GM23338 (cell line): ENCODE measurements around the gene SNAI1. TPM values are rescaled to one million over a fixed set of nuclear protein-coding genes. Genes with fewer than 3 reads are reported as not detected.

Experiments
- ATAC-seq: fragments of 200-7000 bp; cut with Tn5 transposase; 3 replicates; pipeline ENCODE4 v1.9.1; 2020
- DNase-seq: peaks from one replicate; pipeline ENCODE4 v3.0.0-alpha.2; 2015; ENCODE audit warnings: low spot score
- H2AFZ ChIP-seq: fragments of 200-600 bp; sonication (generic); 2 replicates; pipeline ENCODE4 v1.8.0; 2016; ENCODE audit warnings: antibody characterized with exemption, mild to moderate bottlenecking, moderate library complexity
- H3F3A ChIP-seq: fragments of 200-600 bp; sonication (generic); replicated peaks from 2 replicates; pipeline ENCODE4 v1.8.0; 2017; ENCODE audit warnings: antibody characterized with exemption, mixed run types, low read depth
- H3K27ac ChIP-seq: fragments of 200-600 bp; sonication (generic); 2 replicates; pipeline ENCODE4 v1.6.1; 2016; ENCODE audit warnings: low read depth
- H3K27me3 ChIP-seq: fragments of 200-600 bp; sonication (generic); 2 replicates; pipeline ENCODE4 v1.8.0; 2016; ENCODE audit warnings: mild to moderate bottlenecking, mixed run types, moderate library complexity; ENCODE audit not compliant: insufficient read depth
- H3K36me3 ChIP-seq: fragments of 200-600 bp; sonication (generic); 2 replicates; pipeline ENCODE4 v1.8.0; 2016; ENCODE audit warnings: mild to moderate bottlenecking; ENCODE audit not compliant: insufficient read depth
- H3K4me1 ChIP-seq: fragments of 200-600 bp; sonication (generic); 2 replicates; pipeline ENCODE4 v1.8.0; 2016; ENCODE audit warnings: mild to moderate bottlenecking, moderate library complexity; ENCODE audit not compliant: insufficient read depth
- H3K4me2 ChIP-seq: fragments of 200-600 bp; sonication (generic); 2 replicates; pipeline ENCODE4 v1.7.1; 2017; ENCODE audit warnings: mixed run types
- H3K4me3 ChIP-seq: fragments of 200-600 bp; sonication (generic); 2 replicates; pipeline ENCODE4 v1.6.1; 2016; ENCODE audit warnings: mixed run types
- H3K79me2 ChIP-seq: fragments of 200-600 bp; sonication (generic); replicated peaks from 2 replicates; pipeline ENCODE4 v1.8.0; 2017; ENCODE audit warnings: mild to moderate bottlenecking; ENCODE audit not compliant: insufficient read depth
- H3K9me2 ChIP-seq: fragments of 200-600 bp; sonication (generic); 2 replicates; pipeline ENCODE4 v1.8.0; 2017; ENCODE audit not compliant: insufficient read depth
- H4K20me1 ChIP-seq: fragments of 200-600 bp; sonication (generic); replicated peaks from 2 replicates; pipeline ENCODE4 v1.8.0; 2017; ENCODE audit warnings: mild to moderate bottlenecking; ENCODE audit not compliant: insufficient read depth
- H3K27ac Mint-ChIP-seq: 2 replicates; pipeline ENCODE4 v1.8.0; 2020; ENCODE audit warnings: inconsistent platforms, mild to moderate bottlenecking, moderate library complexity, mixed read lengths
- H3K27me3 Mint-ChIP-seq: 3 replicates; pipeline ENCODE4 v1.8.0; 2022; ENCODE audit warnings: low read depth, mild to moderate bottlenecking, moderate library complexity, mixed read lengths, inconsistent platforms; ENCODE audit not compliant: insufficient read depth, poor library complexity
- H3K36me3 Mint-ChIP-seq: 3 replicates; pipeline ENCODE4 v1.8.0; 2021; ENCODE audit warnings: low read depth, mild to moderate bottlenecking, inconsistent platforms, moderate library complexity, mixed read lengths
- H3K4me1 Mint-ChIP-seq: 3 replicates; pipeline ENCODE4 v1.8.0; 2020; ENCODE audit warnings: mild to moderate bottlenecking, inconsistent platforms, mixed read lengths
- H3K4me3 Mint-ChIP-seq: 3 replicates; pipeline ENCODE4 v1.8.0; 2021; ENCODE audit warnings: moderate library complexity, mild to moderate bottlenecking, inconsistent platforms, mixed read lengths
- H3K9me3 Mint-ChIP-seq: 3 replicates; pipeline ENCODE4 v1.8.0; 2020; ENCODE audit warnings: moderate library complexity, mild to moderate bottlenecking, inconsistent platforms, mixed read lengths
- CREB1 ChIP-seq: fragments of 250-450 bp; sonication (Bioruptor Pico); IDR thresholded peaks from 2 replicates; pipeline ENCODE4 v1.5.0; 2020; ENCODE audit warnings: low read depth, mild to moderate bottlenecking, moderate library complexity
- CTCF ChIP-seq, 2 experiments: fragments of 200-600 bp in 1 of 2; sonication (generic) in 1 of 2; conservative IDR thresholded peaks; 2 replicates each; pipeline versions ENCODE4 v1.5.1 to v1.6.1; 2016 to 2017; ENCODE audit warnings: antibody characterized with exemption in 2 of 2, low read depth in 2 of 2, mild to moderate bottlenecking in 2 of 2, moderate library complexity in 1 of 2
- EZH2 ChIP-seq: fragments of 200-600 bp; sonication (generic); IDR thresholded peaks from one replicate; pipeline ENCODE4 v1.8.0; 2017; ENCODE audit warnings: antibody characterized with exemption, mild to moderate bottlenecking, low read depth; ENCODE audit not compliant: unreplicated experiment
- JUNB ChIP-seq: IDR thresholded peaks from one replicate; pipeline ENCODE4 v1.6.1; 2016; ENCODE audit warnings: antibody characterized with exemption; ENCODE audit not compliant: unreplicated experiment
- POLR2AphosphoS5 ChIP-seq: IDR thresholded peaks from 2 replicates; pipeline ENCODE4 v1.6.1; 2016; ENCODE audit warnings: antibody characterized with exemption, low read depth
- REST ChIP-seq: IDR thresholded peaks from one replicate; pipeline ENCODE4 v1.6.1; 2018; ENCODE audit warnings: antibody characterized with exemption; ENCODE audit not compliant: unreplicated experiment
- STAT1 ChIP-seq: IDR thresholded peaks from one replicate; pipeline ENCODE4 v1.6.1; 2016; ENCODE audit warnings: antibody characterized with exemption; ENCODE audit not compliant: unreplicated experiment
- ZNF114 ChIP-seq: fragments of 250-450 bp; sonication (Bioruptor Pico); IDR thresholded peaks from 2 replicates; pipeline ENCODE4 v1.5.0; 2020; ENCODE audit warnings: mild to moderate bottlenecking, moderate library complexity
- ZNF331 ChIP-seq: fragments of 250-450 bp; sonication (Bioruptor Pico); IDR thresholded peaks from 2 replicates; pipeline ENCODE4 v1.5.0; 2020; ENCODE audit warnings: low read depth, mild to moderate bottlenecking, moderate library complexity
- polyA plus RNA-seq: library from polyadenylated mRNA; unstranded; fragments of >200 nt; fragmentation: Nextera tagmentation; extraction: Ambion mirVana; gene quantifications from 2 replicates; pipeline ENCODE4 v1.2.1, GENCODE V29; 2016
- total RNA-seq: library from RNA; depleted of rRNA; stranded (reverse); fragments of >200 nt; shearing (Covaris generic); gene quantifications from 2 replicates; pipeline ENCODE4 v1.2.3, GENCODE V29; 2014
- TF ChIP-seq, protein P1 (sequence below): fragments of 250-450 bp; sonication (Bioruptor Pico); IDR thresholded peaks from 2 replicates; pipeline ENCODE4 v1.5.0; 2020; ENCODE audit warnings: mild to moderate bottlenecking, moderate library complexity
- TF ChIP-seq, protein P2 (sequence below): IDR thresholded peaks from 2 replicates; pipeline ENCODE4 v1.6.1; 2016; ENCODE audit warnings: antibody characterized with exemption

The SNAI1 gene
- total and polyA plus RNA-seq, 2 experiments from 2014 or later, result 4.2 to 8.4 TPM

GRCh38 chr20:49942303-49942702 is 40.5 kb upstream of the SNAI1 start:
- ATAC-seq, result no peak
- TF ChIP-seq ZNF114 (CRISPR knock-in tag) (no peak), STAT1 (no peak), ZNF331 (CRISPR knock-in tag) (no peak), REST (no peak), CTCF (conservative IDR thresholded peaks at IDR 0.05; ENCODE audit: low read depth in 2 of 2) (no peak), CREB1 (CRISPR knock-in tag) (no peak), JUNB (no peak), POLR2AphosphoS5 (no peak), EZH2 (no peak)
- TF ChIP-seq, protein P1, sequence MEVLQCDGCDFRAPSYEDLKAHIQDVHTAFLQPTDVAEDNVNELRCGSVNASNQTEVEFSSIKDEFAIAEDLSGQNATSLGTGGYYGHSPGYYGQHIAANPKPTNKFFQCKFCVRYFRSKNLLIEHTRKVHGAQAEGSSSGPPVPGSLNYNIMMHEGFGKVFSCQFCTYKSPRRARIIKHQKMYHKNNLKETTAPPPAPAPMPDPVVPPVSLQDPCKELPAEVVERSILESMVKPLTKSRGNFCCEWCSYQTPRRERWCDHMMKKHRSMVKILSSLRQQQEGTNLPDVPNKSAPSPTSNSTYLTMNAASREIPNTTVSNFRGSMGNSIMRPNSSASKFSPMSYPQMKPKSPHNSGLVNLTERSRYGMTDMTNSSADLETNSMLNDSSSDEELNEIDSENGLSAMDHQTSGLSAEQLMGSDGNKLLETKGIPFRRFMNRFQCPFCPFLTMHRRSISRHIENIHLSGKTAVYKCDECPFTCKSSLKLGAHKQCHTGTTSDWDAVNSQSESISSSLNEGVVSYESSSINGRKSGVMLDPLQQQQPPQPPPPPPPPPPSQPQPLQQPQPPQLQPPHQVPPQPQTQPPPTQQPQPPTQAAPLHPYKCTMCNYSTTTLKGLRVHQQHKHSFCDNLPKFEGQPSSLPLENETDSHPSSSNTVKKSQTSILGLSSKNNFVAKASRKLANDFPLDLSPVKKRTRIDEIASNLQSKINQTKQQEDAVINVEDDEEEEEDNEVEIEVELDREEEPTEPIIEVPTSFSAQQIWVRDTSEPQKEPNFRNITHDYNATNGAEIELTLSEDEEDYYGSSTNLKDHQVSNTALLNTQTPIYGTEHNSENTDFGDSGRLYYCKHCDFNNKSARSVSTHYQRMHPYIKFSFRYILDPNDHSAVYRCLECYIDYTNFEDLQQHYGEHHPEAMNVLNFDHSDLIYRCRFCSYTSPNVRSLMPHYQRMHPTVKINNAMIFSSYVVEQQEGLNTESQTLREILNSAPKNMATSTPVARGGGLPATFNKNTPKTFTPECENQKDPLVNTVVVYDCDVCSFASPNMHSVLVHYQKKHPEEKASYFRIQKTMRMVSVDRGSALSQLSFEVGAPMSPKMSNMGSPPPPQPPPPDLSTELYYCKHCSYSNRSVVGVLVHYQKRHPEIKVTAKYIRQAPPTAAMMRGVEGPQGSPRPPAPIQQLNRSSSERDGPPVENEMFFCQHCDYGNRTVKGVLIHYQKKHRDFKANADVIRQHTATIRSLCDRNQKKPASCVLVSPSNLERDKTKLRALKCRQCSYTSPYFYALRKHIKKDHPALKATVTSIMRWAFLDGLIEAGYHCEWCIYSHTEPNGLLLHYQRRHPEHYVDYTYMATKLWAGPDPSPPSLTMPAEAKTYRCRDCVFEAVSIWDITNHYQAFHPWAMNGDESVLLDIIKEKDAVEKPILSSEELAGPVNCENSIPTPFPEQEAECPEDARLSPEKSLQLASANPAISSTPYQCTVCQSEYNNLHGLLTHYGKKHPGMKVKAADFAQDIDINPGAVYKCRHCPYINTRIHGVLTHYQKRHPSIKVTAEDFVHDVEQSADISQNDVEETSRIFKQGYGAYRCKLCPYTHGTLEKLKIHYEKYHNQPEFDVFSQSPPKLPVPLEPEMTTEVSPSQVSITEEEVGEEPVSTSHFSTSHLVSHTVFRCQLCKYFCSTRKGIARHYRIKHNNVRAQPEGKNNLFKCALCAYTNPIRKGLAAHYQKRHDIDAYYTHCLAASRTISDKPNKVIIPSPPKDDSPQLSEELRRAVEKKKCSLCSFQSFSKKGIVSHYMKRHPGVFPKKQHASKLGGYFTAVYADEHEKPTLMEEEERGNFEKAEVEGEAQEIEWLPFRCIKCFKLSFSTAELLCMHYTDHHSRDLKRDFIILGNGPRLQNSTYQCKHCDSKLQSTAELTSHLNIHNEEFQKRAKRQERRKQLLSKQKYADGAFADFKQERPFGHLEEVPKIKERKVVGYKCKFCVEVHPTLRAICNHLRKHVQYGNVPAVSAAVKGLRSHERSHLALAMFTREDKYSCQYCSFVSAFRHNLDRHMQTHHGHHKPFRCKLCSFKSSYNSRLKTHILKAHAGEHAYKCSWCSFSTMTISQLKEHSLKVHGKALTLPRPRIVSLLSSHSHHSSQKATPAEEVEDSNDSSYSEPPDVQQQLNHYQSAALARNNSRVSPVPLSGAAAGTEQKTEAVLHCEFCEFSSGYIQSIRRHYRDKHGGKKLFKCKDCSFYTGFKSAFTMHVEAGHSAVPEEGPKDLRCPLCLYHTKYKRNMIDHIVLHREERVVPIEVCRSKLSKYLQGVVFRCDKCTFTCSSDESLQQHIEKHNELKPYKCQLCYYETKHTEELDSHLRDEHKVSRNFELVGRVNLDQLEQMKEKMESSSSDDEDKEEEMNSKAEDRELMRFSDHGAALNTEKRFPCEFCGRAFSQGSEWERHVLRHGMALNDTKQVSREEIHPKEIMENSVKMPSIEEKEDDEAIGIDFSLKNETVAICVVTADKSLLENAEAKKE (CRISPR knock-in tag), result no peak
- TF ChIP-seq, protein P2, sequence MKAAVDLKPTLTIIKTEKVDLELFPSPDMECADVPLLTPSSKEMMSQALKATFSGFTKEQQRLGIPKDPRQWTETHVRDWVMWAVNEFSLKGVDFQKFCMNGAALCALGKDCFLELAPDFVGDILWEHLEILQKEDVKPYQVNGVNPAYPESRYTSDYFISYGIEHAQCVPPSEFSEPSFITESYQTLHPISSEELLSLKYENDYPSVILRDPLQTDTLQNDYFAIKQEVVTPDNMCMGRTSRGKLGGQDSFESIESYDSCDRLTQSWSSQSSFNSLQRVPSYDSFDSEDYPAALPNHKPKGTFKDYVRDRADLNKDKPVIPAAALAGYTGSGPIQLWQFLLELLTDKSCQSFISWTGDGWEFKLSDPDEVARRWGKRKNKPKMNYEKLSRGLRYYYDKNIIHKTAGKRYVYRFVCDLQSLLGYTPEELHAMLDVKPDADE, result no peak
- H3F3A ChIP-seq, result 0 out of 2 replicates have a peak, but pooled peaks cover 6% of the 10 kb centered on the region
- DNase-seq, result no peak
- H3K79me2 ChIP-seq, result peaks cover 88% of the 10 kb centered on the region
- H3K36me3 ChIP-seq, result peaks cover 54% of the 10 kb centered on the region
- H3K4me3 ChIP-seq, result no peak overlapping the region
- Mint-ChIP-seq H3K4me1 (peaks cover 22% of the 10 kb centered on the region), H3K27ac (no peak overlapping the region), H3K9me3 (no peaks in the 10 kb centered on the region), H3K4me3 (no peak overlapping the region), H3K27me3 (no peaks in the 10 kb centered on the region), H3K36me3 (peaks cover 66% of the 10 kb centered on the region)
- peaks cover 11% of the 10 kb centered on the region for H3K4me1 ChIP-seq
- no peak overlapping the region for H3K27ac ChIP-seq
- H4K20me1 ChIP-seq, result peaks cover 51% of the 10 kb centered on the region
- no peaks in the 10 kb centered on the region for H3K9me2 ChIP-seq
- H2AFZ ChIP-seq, result no peak overlapping the region
- no peaks in the 10 kb centered on the region for H3K27me3 ChIP-seq
- H3K4me2 ChIP-seq, result no peak overlapping the region
